Gastroesophageal sphincter (tissue), 4 donors: ENCODE data around the gene TAS2R16. TPM values are rescaled to one million over a fixed set of nuclear protein-coding genes. Genes with fewer than 3 reads are reported as not detected.

Source experiments
- ATAC-seq: fragments of 150-250 bp; one replicate; pipeline ENCODE4 v1.9.1; 2016; ENCODE audit warnings: mild to moderate bottlenecking, moderate library complexity
- H3K27ac ChIP-seq, 4 donors: fragments of 200-600 bp; sonication (generic) in 3 of 4; 1 replicate in 3 of 4; 2 replicates in 1 of 4; pipeline ENCODE4 v1.5.1; 2016 to 2019
- H3K27me3 ChIP-seq: fragments of 200-600 bp; sonication (generic); one replicate; pipeline ENCODE4 v1.5.1; 2019
- H3K36me3 ChIP-seq, 2 donors: fragments of 200-600 bp; sonication (generic); one replicate each; pipeline ENCODE4 v1.5.1; 2019; ENCODE audit warnings: control low read depth in 1 of 2
- H3K4me1 ChIP-seq, 3 donors: fragments of 200-600 bp; sonication (generic); 1 replicate in 2 of 3; 2 replicates in 1 of 3; pipeline ENCODE4 v1.5.1; 2016 to 2019; ENCODE audit warnings: control low read depth in 2 of 3
- H3K4me3 ChIP-seq, 2 donors: fragments of 200-600 bp; sonication (generic); one replicate each; pipeline ENCODE4 v1.5.1; 2019; ENCODE audit warnings: mild to moderate bottlenecking in 1 of 2, moderate library complexity in 1 of 2
- H3K9me3 ChIP-seq, 3 donors: fragments of 200-600 bp; sonication (generic); one replicate each; pipeline ENCODE4 v1.5.1; 2017 to 2019; ENCODE audit warnings: control low read depth in 2 of 3
- EP300 ChIP-seq: sonication (generic); formaldehyde crosslinking; IDR thresholded peaks from one replicate; pipeline ENCODE4 v1.6.1; 2017; ENCODE audit warnings: antibody characterized with exemption, mild to moderate bottlenecking
- POLR2A ChIP-seq, 2 donors: fragments of 450-650 bp; IDR thresholded peaks; one replicate each; pipeline ENCODE4 v1.6.1; 2017; ENCODE audit warnings: antibody characterized with exemption in 2 of 2, mild to moderate bottlenecking in 2 of 2, moderate library complexity in 1 of 2
- POLR2AphosphoS5 ChIP-seq: sonication (generic); formaldehyde crosslinking; IDR thresholded peaks from one replicate; pipeline ENCODE4 v1.6.1; 2017; ENCODE audit warnings: antibody characterized with exemption
- WGBS, 2 donors: methylation state at CpG; one replicate each; pipeline ENCODE4 v1.1.5; 2018; ENCODE audit warnings: low coverage in 1 of 2; 5-methylcytosine and 5-hydroxymethylcytosine counted together
- total RNA-seq, 4 donors: library from RNA; depleted of rRNA; stranded (reverse); fragments of >200 nt; gene quantifications; one replicate each; pipeline ENCODE4 v1.1.0, GENCODE V29; 2016
- TF ChIP-seq, protein P1 (sequence below), 4 experiments: fragments of 200-600 bp in 2 of 4; fragments of 450-650 bp in 2 of 4; sonication (generic) in 1 of 4; IDR thresholded peaks; one replicate each; pipeline ENCODE4 v1.5.1; 2017 to 2019; ENCODE audit warnings: antibody characterized with exemption in 4 of 4, mild to moderate bottlenecking in 2 of 4, moderate library complexity in 2 of 4

The TAS2R16 gene
- total RNA-seq, 4 donors from 2014 or later: not detected

DNA sequence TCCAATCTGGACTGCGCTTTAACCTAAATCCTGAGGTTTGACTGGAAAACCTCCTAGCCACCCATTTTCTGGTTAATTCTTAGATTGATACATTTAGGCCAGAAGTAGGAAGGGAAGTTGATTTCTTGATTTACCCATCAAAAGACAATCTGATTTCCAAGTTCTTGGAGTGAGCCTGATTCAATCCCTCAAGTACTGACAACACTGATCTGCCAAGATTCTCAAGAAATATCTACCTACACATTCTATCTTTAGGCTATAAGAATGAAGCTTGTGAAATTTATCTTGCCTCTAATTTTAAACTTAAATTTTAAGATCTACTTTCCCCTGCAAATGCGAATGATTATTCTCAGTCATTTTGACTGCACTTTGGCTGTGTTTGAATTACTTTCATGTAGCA, 5.9 kb downstream of the TAS2R16 start:
- no peak overlapping the region for H3K27ac ChIP-seq
- no peak for TF ChIP-seq POLR2AphosphoS5
- H3K4me1 ChIP-seq: no peaks in the 10 kb centered on the region
- no peaks in the 10 kb centered on the region for H3K27me3 ChIP-seq
- H3K36me3 ChIP-seq: no peaks in the 10 kb centered on the region
- H3K4me3 ChIP-seq: no peak overlapping the region
- H3K9me3 ChIP-seq: no peaks in the 10 kb centered on the region
- WGBS, 2 donors: 93 to 96% methylated on average over 2 of the region's 2 CpGs
- no peak for ATAC-seq

DNA sequence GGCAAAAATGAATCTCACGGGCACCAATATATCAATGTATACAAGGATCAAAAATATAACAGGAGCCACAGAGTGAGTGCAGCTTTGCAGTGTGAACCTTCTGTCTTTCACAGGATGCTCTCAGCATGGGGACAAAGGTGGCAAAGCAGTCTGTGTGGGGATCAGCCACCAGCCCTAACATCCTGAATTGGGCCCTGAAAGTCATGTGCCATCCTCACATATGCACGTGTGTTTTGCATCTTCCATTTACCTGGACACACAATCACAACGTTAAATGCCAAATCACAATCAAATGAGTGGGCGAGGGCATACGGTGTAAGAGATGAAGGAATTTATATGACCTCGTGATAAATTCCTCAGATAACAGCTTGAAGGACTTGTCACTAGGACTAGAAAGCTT, 6.5 kb downstream of the TAS2R16 start:
- Histone ChIP-seq H3K27ac (no peak overlapping the region), H3K4me3 (no peak overlapping the region), H3K4me1 (no peaks in the 10 kb centered on the region), H3K36me3 (no peaks in the 10 kb centered on the region), H3K9me3 (no peaks in the 10 kb centered on the region), H3K27me3 (no peaks in the 10 kb centered on the region)
- TF ChIP-seq, protein P1, sequence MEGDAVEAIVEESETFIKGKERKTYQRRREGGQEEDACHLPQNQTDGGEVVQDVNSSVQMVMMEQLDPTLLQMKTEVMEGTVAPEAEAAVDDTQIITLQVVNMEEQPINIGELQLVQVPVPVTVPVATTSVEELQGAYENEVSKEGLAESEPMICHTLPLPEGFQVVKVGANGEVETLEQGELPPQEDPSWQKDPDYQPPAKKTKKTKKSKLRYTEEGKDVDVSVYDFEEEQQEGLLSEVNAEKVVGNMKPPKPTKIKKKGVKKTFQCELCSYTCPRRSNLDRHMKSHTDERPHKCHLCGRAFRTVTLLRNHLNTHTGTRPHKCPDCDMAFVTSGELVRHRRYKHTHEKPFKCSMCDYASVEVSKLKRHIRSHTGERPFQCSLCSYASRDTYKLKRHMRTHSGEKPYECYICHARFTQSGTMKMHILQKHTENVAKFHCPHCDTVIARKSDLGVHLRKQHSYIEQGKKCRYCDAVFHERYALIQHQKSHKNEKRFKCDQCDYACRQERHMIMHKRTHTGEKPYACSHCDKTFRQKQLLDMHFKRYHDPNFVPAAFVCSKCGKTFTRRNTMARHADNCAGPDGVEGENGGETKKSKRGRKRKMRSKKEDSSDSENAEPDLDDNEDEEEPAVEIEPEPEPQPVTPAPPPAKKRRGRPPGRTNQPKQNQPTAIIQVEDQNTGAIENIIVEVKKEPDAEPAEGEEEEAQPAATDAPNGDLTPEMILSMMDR (IDR thresholded peaks at IDR 0.05): no peak
- WGBS, 2 donors: 66 to 77% methylated on average over 5 to 6 of the region's 6 CpGs
- ATAC-seq: no peak

DNA sequence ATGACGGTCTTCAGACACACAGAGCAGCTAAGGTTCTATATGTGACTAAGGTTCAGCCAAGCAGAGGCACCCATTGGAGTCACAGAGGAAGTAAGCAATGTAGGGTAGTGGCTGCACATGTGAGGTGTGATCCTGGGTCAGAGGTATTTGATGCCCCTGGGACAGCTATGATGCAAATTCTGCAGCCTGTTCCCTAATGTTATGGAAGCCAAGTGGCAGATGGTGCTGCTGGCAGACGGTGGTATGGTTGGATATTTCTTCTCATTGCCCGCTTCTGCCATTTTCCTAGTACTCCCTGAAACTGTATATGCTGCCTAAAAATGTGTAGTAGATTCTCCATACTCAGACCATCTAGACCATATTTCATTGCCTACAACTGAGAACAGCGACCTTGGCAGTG, 7.2 kb downstream of the TAS2R16 start:
- Histone ChIP-seq H3K27me3 (no peaks in the 10 kb centered on the region), H3K36me3 (no peaks in the 10 kb centered on the region), H3K27ac (no peak overlapping the region), H3K4me3 (no peak overlapping the region), H3K4me1 (no peaks in the 10 kb centered on the region), H3K9me3 (no peaks in the 10 kb centered on the region)
- ATAC-seq: no peak
- TF ChIP-seq POLR2A (IDR thresholded peaks at IDR 0.05) (no peak), EP300 (no peak), POLR2AphosphoS5 (no peak)
- TF ChIP-seq, protein P1 (IDR thresholded peaks at IDR 0.05): no peak
- WGBS, 2 donors: 55 to 68% methylated on average over 3 to 4 of the region's 4 CpGs

DNA sequence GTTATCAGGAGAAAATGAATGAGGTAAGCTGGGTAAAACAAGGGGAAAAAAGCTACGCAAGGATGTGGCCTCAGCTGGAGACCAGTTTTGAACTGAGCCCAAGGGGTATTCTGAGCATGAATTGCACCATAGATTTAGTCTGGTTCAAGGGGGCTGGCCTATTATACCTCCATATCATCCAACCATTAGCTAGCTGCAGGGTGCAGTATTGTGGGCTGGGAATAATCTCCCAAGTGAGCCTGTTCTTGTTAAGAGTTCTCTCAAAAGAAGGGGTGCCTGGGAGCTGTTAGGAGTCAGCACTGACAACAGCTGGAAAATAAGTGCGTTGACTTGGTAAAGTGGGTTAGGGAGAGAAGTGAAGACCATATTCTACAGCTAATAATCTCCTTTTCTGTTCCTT, 8.0 kb downstream of the TAS2R16 start:
- no peak overlapping the region for H3K27ac ChIP-seq
- TF ChIP-seq EP300 (no peak), POLR2AphosphoS5 (no peak), POLR2A (IDR thresholded peaks at IDR 0.05) (no peak)
- TF ChIP-seq, protein P1 (IDR thresholded peaks at IDR 0.05): no peak
- ATAC-seq: no peak
- H3K4me3 ChIP-seq: no peak overlapping the region
- H3K36me3 ChIP-seq: no peaks in the 10 kb centered on the region
- H3K9me3 ChIP-seq: no peaks in the 10 kb centered on the region
- no peaks in the 10 kb centered on the region for H3K27me3 ChIP-seq
- 86 to 100% methylated on average over 1 to 2 of the region's 2 CpGs for WGBS, 2 donors
- H3K4me1 ChIP-seq: no peaks in the 10 kb centered on the region

DNA sequence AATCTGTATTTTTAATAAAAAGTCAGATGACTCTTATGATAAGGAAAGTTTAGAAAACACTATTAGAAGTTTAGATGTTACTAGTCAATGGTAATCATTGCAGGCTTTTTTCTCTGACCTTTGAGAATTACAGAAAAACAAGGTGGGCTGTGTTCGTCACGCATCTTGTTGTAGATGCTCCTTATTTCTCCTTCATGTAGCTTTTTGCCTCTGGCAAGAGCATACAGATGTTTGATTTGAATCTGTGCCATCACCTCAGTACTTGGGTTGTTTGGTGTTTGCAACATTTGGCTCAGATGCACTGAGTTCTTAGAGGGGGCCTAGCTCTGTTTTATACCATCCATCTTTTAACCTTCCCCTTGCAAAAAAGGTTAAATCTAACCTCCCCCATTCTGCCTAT, 11.5 kb downstream of the TAS2R16 start:
- no peak for ATAC-seq
- H3K4me1 ChIP-seq: no peaks in the 10 kb centered on the region
- 90 to 96% methylated on average over 2 of the region's 2 CpGs for WGBS, 2 donors
- TF ChIP-seq EP300 (no peak), POLR2AphosphoS5 (no peak), POLR2A (IDR thresholded peaks at IDR 0.05) (no peak)
- TF ChIP-seq, protein P1 (IDR thresholded peaks at IDR 0.05): no peak
- no peak overlapping the region for H3K4me3 ChIP-seq
- H3K27me3 ChIP-seq: no peaks in the 10 kb centered on the region
- H3K36me3 ChIP-seq: no peaks in the 10 kb centered on the region
- H3K9me3 ChIP-seq: no peaks in the 10 kb centered on the region
- H3K27ac ChIP-seq: no peak overlapping the region

DNA sequence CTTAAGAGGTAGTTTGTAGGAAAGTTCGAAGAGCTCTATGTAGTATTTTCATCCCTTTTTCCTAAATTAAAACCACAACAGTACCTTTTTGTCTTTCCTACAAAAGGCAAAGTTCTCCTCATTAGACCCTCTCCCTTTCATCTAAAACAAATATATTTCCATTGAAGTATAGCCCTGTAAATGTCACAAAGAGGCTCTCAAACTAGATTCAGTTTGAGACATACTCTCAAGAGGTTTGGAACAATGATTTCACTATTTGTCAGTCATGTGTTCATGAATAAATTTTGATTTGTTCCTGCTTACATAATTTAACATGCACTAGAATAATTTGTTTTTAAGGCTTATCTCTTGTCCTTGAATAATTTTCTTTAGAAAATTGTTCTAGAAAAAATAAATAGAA, 12.2 kb downstream of the TAS2R16 start:
- Histone ChIP-seq H3K27me3 (no peaks in the 10 kb centered on the region), H3K4me3 (no peak overlapping the region), H3K9me3 (no peaks in the 10 kb centered on the region), H3K27ac (no peak overlapping the region), H3K4me1 (no peaks in the 10 kb centered on the region), H3K36me3 (no peaks in the 10 kb centered on the region)
- TF ChIP-seq POLR2AphosphoS5 (no peak), POLR2A (IDR thresholded peaks at IDR 0.05) (no peak), EP300 (no peak)
- TF ChIP-seq, protein P1 (IDR thresholded peaks at IDR 0.05): no peak
- no peak for ATAC-seq
- 75 to 77% methylated on average over 1 of the region's 1 CpG for WGBS, 2 donors
